Stimulated activated CD4-positive, alpha-beta T cell treated with anti-CD3 and anti-CD28 coated beads, Interleukin-12 subunit alpha, Interleukin-12 subunit beta, amount 100 ng/mL, for 24 hours (primary cell): ENCODE measurements around the gene ATP5PO.
"Not testable (repeated sequence)": the region's sequence is repeated elsewhere in the genome, so short reads cannot be mapped to it uniquely, and the experiment has no call there.

ENCODE experiments used
- DNase-seq, 2 experiments: peaks; one replicate each; pipeline ENCODE4 v3.0.0-alpha.2; 2020; ENCODE audit warnings: low read depth in 2 of 2

Gene ATP5PO

DNA sequence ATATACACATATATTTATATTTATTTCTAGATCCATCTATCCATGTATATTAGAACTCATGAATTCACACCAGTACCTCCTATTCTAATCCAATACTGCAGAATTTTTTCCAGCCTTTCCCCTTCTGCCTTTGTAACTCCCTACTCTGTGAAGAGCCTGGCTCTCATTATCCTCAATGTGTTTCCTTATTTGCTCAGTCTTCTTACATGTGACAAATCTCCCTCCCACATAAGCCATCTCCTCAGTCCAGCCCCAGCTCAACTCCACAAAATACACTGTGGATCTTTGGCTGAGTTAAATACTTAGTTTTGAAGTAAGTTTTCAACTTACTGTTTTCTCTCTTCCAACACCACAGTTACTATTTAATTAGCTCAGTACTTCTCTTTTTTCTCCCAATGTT is 45.7 kb downstream of the ATP5PO start:
- no peak for DNase-seq

DNA sequence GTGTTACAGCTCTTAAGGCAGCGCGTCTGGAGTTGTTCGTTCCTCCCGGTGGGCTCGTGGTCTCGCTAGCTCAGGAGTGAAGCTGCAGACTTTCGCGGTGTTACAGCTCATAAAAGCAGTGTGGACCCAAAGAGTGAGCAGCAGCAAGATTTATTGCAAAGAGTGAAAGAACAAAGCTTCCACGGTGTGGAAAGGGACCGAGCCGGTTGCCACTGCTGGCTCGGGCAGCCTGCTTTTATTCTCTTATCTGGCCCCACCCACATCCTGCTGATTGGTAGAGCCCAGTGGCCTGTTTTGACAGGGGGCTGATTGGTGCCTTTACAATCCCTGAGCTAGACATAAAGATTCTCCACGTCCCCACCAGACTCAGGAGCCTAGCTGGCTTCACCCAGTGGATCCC is 47.7 kb downstream of the ATP5PO start:
- DNase-seq = not testable (repeated sequence)

DNA sequence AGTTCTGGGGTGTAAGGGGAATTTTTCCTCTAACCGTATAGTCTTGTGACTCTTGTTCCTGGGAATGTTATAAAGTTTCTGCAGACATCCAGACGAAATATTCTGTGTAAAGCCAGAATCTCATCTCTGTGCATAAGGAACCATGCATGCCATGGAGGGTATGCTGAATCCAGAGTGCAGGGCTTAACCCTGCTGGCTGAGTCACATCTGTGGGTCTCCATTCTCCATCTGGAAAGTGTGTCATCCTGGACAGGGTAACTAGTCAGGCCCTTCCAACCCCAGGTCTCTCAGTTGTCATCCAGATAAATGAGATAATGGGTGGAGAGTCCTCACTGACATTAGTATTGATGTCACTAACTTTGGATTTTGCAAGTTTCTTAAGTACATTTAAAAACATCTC is 48.8 kb downstream of the ATP5PO start:
- DNase-seq = no peak

DNA sequence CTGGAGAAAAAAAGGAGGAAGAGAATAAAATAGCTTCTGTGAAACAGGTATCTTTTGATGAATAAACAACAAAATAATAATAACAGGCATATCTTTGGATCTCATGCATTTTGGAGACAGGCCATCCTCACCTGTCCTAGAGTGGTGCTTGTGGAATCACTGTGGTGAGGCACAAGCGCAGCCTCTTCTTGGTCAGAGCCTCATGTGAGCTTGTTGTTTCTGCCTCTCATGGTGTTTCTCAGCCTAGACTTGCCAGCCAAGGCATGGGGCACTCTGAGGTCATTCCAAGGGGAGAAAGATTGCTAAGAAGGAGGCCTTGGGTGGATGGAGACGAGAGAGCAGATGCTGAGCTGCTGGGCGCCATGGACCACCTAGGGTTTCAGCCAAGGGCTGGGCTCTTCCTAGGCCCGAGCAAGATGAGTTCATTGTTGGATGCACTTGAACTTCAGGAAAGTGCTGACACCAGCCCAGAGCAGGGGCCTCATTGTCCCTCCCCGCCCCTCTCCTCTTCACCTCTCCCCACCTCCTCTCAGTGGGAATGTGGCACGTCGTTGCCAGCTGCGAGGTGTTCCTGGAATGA is 49.5 kb downstream of the ATP5PO start:
- DNase-seq = no peak

DNA sequence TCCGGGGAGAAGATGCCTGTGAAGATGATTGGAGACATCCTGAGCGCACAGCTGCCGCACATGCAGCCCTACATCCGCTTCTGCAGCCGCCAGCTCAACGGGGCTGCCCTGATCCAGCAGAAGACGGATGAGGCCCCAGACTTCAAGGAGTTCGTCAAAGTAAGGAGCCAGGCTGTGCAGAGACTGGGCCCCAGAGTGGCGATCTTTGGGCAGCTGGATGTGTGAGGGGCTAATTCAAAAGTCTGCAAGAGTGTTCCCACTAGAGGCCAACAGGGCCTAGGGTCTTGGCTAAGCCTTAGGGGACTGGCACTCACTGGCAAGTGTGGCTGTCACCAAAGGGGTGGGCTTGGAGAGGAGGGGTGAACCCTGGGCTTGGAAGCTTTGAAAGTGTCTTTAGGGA is 50.4 kb downstream of the ATP5PO start:
- no peak for DNase-seq

DNA sequence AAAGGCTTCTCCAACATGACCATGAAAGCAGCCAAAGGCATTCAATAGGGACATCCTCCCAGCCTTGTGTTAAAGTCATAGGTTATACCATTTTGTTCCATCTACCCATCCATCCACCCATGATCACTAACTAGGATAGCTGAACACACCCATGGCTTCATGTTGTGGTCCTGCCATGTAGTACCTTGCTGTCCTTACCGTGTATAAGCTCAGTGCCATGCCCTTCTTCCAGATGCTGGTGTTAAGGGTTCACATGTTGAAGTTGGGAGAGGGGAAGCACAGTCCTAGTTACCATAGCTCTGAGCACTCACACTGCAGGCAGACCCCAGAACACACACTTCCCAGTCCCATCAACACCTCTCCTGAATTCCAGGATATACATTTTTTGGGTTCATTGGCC is 51.5 kb downstream of the ATP5PO start:
- no peak for DNase-seq

DNA sequence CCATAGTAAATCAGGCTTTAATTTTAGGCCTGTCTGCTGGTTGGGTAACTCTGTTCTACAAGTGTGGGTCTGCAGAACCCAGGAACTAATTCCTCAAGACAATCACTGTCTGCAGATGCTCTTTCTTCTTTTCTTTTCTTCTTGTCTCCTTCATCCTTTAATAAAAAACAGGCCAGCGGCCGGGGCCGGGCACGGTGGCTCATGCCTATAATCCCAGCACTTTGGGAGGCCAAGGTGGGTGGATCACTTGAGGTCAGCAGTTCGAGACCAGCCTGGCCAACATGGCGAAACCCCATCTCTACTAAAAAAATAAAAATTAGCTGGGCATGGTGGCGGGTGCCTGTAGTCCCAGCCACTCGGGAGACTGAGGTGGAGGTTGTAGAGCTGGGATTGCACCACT is 52.4 kb downstream of the ATP5PO start:
- DNase-seq = not testable (repeated sequence)

DNA sequence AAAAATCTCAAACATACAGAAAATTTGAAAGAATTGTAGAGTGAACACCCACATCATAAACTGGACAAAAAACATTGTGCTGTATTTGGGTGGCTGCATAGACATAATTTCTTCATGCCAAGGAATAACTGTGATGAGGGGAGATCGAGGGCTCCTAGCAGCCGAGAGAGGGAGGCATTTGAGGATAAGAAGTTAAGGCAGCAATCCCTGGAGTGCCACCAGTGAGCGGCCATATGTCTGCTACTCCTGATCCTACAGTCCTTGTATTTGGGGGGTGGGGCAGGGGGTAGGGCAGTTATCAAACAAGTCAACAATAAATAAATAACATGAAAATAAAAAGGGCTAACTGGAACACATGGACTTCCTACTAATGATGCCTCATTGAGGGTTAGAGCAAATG is 54.5 kb downstream of the ATP5PO start:
- DNase-seq = no peak

DNA sequence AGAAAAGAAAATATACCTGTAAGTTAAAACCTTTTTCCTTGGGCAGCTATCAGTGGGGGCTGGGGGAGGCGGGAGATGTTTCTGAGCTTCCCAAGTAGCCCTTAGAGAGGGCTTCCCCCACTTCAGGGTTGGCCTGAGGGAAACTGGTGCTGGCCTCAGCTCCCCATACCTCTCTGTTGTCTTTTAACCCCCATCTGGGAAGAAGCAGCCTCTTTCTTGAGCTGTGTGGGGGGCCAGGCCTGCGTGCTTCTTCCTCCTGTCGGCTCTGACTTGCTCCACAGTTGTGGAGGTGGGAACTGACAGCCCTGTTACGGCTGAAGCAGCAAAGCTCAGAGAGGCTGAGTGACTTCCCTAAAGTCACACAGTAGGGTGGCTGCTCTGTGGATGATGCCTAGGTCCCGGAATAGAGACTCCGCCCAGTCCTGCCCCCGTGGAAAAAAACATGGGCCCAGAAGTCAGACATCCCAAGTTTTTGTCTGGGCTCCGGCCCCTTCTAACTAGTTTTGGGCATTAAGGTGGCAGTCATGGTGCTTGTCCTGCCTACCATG is 55.2 kb downstream of the ATP5PO start:
- no peak for DNase-seq

DNA sequence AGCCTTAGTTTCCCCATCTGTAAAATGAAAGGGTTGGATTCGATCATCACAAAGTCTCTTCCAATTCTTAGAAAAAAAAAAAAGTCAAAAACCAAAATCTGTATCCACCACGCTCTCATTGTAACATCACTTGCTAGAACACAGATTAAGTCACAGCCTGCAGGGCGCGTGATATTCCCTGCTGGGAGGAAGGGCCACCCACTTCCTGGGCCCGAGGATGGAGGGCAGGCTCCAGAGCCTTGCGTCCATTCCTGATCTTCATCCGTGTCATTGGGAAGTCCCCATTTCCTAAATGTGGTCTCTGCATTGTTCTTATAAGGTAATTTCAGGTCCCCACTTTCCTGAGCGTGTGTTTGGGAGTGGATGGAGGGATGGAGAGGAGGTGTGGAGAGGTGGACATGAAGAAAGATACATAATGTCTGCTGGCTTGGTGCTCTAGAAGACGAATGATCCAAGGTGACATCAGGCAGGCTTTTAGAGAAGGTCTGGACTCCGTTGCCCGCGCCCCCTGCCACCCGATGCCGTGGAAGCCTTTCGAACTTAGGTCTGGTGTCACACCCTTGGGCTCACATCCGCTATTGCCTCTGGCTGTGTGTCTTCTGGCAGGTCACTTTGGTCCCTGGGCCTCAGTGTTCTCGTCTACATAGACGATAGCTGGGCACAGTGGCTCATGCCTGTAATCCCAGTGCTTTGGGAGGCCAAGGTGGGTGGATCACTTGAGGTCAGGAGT is 56.1 kb downstream of the ATP5PO start:
- no peak for DNase-seq

DNA sequence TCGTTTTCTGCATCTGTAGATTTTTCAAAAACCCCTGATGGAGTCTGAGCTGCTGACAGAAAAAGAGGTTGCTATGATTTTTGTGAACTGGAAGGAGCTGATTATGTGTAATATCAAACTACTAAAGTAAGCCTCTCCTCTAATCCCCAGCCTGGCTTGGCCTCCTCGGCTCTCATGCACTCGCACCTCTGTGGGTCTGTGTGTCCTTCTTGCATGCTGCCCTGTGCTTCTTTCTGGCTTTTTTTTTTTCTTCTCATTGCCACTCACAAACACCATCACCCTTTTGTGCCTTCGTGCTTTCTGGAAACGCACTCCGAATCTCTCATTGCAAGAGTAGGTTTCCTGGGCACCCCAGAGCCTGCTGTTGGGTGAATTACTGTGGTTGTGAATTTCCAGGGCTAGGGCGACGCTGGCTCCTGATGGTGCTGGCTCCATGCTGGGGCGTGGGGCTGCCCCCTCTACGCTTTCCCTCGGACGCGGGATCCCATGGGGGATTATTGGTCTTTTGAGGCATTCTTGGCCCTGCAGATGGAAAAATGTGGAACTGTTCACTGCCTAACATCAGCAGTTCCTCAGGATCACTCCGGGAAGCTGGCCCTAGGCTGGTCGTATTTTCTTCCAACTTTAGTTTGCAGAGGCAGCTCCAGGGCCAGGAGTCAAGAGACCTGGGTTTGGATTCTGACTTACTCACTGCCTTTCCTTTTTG is 56.8 kb downstream of the ATP5PO start:
- no peak for DNase-seq

DNA sequence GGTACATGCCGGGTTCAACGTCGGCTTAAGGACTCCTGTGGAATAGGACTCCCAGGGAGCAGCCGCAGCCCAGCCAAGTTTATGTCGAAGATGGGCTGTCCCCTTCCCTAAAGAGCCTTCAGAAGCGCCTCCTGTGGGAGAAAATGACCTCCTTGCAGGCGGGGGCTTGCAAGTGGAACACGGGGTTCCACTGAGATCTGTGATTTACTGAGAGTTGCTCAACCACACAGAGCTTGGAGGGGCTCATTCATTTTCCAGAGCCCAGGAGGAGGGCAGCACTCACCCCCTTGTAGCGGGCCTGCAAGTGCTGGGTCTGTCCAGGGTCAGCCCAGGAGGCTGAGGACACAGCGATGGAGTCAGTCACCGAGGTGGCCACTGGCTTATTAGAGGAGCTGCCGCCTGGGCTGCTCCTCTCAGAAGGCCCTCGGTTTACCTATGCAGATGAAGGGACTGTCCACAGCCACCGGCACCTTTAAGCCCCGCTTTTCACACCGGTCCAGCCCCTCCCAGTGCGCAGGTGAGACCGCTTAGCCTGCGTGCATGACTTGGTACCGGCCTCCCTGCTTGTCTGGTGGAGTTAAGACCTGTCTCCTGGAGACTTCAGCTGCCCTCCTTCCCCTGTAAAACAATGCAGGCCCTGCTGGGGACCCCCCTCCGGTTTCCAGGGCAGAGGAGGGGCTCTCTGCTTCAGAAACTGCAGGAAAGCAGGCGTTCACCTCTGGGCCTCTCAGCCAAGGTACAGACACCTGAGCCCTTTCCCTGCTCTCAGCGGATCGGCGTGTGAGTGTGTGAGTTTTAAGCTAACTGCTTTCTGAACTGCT is 57.5 kb downstream of the ATP5PO start:
- DNase-seq = no peak

DNA sequence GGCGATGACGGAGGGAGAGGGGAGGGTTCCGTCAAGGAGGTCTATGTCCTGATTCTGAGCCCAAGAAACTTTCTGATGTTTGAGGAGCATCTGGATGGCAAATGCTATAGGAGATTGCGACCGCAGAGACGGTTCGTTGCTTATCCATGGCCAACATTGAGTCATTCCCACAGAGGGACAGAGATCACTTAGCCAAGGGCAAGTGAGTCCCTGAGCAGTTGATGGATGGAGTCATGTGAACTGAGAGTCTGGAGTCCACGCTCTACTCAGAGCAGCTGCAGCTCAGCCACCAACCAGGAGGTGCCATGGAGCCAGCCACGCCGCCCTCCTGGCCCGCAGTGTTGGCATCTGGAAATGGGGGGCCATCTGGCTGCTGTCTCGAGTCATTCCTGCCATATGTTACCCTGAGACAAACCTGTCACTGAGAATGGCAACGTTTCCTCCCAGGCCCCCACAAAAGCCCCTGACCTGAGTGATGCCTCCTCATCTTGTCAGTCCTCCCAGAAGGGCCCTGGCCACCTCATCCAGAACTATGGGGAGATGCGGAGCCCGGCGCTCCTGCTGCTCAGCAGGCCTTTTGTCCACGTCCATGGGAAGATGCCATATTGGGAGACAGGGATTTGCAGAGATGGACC is 58.6 kb downstream of the ATP5PO start:
- no peak for DNase-seq

DNA sequence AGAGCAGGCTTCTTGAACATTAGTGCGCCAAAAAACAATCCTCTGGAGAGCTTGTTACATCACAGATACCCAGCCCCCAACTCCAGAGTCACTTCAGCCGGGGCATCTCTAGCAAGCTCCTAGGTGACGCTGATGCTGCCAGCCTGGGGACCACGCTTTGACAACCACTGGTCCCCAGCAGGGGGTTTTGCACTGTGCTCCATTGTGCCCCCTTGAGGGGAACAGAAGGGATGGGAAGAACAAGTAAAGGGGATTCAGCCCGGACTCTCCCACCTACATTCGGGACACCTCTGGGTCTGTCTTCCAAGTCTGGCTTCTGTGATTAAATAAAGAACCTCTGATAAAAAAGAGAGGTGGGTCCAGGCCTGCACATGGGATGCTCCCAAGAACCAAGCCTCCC is 60.4 kb downstream of the ATP5PO start:
- no peak for DNase-seq

DNA sequence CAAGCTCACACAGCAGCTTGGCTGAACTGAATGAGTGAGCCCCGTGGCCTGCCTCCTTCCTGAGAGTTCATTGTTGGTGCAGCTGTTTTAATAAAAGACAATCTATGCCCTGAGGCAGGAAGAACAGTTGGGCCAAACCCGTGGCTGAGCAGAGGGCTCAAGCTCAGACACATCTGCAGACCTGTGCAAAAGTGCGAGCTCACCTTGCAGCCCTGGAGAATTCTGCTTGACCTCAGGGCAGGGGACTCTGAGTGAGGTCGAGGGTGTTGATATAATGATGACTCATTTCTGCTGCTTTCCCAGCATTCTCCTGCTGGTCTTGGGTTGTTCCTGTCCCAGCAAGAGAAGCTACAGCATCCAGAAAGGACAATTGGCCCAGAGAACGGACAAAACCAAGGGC is 61.0 kb downstream of the ATP5PO start:
- DNase-seq = no peak
